HT-29 (cell line): ENCODE results near the gene DUXA. TPM values are rescaled to one million over a fixed set of nuclear protein-coding genes. Genes with fewer than 3 reads are reported as not detected.

Experiments
- DNase-seq: peaks from one replicate; pipeline ENCODE4 v3.0.0-alpha.2; 2015; ENCODE audit warnings: low spot score
- small RNA-seq: library from RNA; depleted of rRNA; stranded (forward); fragments of <200 nt; gene quantifications from one replicate; pipeline ENCODE3, GENCODE V24; 2014
- total RNA-seq: library from RNA; depleted of rRNA; stranded (reverse); fragments of >200 nt; shearing (Covaris generic); gene quantifications from 2 replicates; pipeline ENCODE4 v1.2.3, GENCODE V29; 2014; rRNA removed

Gene DUXA
- total RNA-seq, 1 experiment from 2014 or later = not detected

- no peak for DNase-seq
Measured at GRCh38 chr19:57105976-57106721, 61.1 kb downstream of the DUXA start.

Small RNA genes lying within 50 kb of the gene (small RNA-seq; reads per million reads assigned to genes)
- not detected for gene AC025588.3

Other genes starting within 250 kb of the DUXA start
- gene USP29, start 47.5 kb downstream of the DUXA start, total RNA-seq = not detected in 2 replicates
- not detected in 2 replicates for gene ZIM3, start 22.3 kb downstream of the DUXA start, total RNA-seq
- 22.1 and 26.6 TPM in 2 replicates for gene ZNF264, start 24.0 kb upstream of the DUXA start, total RNA-seq
- gene AURKC, start 63.5 kb upstream of the DUXA start, total RNA-seq = 0.28 and 0.29 TPM in 2 replicates
- 9.3 and 13.5 TPM in 2 replicates for gene ZNF805, start 73.1 kb upstream of the DUXA start, total RNA-seq
- gene ZNF460, start 113.0 kb upstream of the DUXA start, total RNA-seq = 59.1 and 59.9 TPM in 2 replicates
- gene ZNF543, start 153.0 kb upstream of the DUXA start, total RNA-seq = 5.6 and 6.2 TPM in 2 replicates
- gene ZNF304, start 183.8 kb upstream of the DUXA start, total RNA-seq = not detected in 2 replicates
- gene TRAPPC2B, start 196.1 kb upstream of the DUXA start, total RNA-seq = 8.0 and 13.8 TPM in 2 replicates
- 1.0 and 3.2 TPM in 2 replicates for gene ZNF547, start 196.1 kb upstream of the DUXA start, total RNA-seq
- 10.2 and 12.2 TPM in 2 replicates for gene ZNF548, start 222.4 kb upstream of the DUXA start, total RNA-seq
- gene ZNF17, start 243.7 kb upstream of the DUXA start, total RNA-seq = 4.7 and 7.2 TPM in 2 replicates